Mucosa of stomach (tissue), 1 donor: Measurements from ENCODE around the gene ABCB4.

Experiments used
- H3K27me3 ChIP-seq: one replicate; pipeline ENCODE4 v1.7.0; 2013; ENCODE audit warnings: mild to moderate bottlenecking, low read length; ENCODE audit not compliant: control insufficient read depth, insufficient read depth
- H3K36me3 ChIP-seq: one replicate; pipeline ENCODE4 v1.7.0; 2013; ENCODE audit warnings: low read length; ENCODE audit not compliant: control insufficient read depth, insufficient read depth
- H3K4me1 ChIP-seq: one replicate; pipeline ENCODE4 v1.7.0; 2013; ENCODE audit warnings: mild to moderate bottlenecking, low read length; ENCODE audit not compliant: control insufficient read depth, insufficient read depth
- H3K4me3 ChIP-seq: one replicate; pipeline ENCODE4 v1.7.0; 2013; ENCODE audit warnings: low read length
- H3K9ac ChIP-seq: one replicate; pipeline ENCODE4 v1.7.0; 2013; ENCODE audit warnings: mild to moderate bottlenecking, low read length, moderate library complexity
- H3K9me3 ChIP-seq: one replicate; pipeline ENCODE4 v1.7.0; 2013; ENCODE audit warnings: mild to moderate bottlenecking, low read length, moderate library complexity; ENCODE audit not compliant: control insufficient read depth
- donor health status: Pancreatic carcinoma.

Gene ABCB4

DNA sequence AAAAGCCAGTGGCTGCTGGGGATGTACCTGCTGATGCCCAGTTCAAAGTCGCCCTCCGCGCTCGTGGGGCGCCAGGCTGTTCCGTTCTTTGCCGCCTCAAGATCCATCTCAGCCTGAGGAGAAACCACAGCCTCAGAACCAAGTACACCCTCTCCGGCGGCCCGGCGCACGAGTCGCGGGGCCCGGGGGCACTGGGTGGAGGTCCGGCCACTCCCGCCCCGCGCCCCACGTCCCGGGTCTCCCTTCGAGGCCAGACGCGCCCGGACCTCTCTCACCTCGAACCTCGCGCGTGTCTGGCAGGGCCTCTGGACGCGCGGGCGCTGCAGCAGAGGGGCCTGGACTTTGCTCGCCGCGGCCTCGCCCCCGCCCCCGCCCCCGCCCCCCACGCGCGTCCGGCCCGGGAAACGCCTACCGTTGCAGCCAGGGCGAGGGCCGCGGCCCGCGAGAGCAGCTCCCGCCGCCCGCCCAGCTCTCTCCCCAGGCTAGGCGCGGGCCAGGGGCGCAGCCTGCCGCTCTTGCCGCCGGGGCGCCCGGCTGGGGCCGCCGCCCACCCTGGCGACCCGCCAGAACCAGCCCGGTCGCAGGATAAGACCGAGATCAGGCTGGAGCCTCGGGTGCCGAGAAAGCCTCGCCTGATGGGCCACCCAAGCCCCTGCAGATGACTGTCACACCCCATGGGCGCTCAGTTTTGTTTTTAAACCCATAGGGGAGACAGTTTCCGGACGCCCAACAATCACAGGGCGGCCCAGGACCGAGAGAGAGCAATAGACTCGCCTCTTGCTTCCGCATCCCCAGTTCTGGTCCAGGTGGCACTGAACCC lies at the start of gene ABCB4:
TSS of gene ABCB4 (minus strand) at position 322 of the 820 bp plus-strand sequence. CDS start at position 107, 215 bp downstream.
- no peaks in the 10 kb centered on the region for H3K36me3 ChIP-seq
- H3K9me3 ChIP-seq, result no peaks in the 10 kb centered on the region
- H3K4me1 ChIP-seq, result no peaks in the 10 kb centered on the region
- H3K9ac ChIP-seq, result no peak within 1 kb of the TSS
- no peak within 1 kb of the TSS for H3K4me3 ChIP-seq
- H3K27me3 ChIP-seq, result peaks cover 10% of the 10 kb centered on the region

DNA sequence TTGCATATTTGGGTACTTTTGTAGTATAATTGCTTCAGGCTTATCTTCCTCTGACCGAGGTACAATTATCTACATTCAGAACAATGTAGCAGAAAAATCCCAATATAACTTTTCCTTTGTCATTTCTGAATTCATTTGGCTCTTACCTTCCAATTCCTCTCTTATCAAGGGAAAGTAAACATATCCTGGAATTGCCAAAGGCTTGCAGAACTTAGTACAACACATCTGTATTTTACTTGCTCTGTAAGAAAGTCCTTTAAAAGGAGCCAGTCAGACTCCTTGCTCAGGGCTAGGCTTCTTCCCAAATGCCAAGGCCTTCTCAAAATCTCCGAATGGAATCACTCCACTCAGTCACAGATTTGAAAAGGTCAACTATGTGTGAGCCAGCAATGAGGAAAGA lies 43.3 kb upstream of the ABCB4 start:
- Histone ChIP-seq H3K9ac (no peak overlapping the region), H3K27me3 (no peaks in the 10 kb centered on the region), H3K4me1 (no peaks in the 10 kb centered on the region), H3K4me3 (no peak overlapping the region), H3K36me3 (no peaks in the 10 kb centered on the region), H3K9me3 (no peaks in the 10 kb centered on the region)

DNA sequence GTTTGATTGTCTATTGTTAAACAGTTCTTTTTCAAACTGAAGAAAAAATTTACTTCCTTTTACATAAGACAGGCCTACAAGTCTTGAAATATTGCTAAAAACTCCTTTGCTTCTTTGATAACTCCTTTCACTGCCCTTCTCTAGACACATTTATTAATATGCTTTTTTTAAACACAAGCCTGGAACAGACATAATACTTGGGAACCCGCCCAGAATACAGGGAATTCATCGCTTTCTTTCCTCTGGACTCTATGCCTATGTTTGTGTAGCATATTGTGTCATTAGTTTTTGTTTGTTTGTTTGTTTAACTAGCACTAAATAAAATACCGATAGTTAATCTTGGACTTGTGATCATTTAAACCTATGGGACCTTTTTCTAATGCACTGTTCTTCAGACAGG lies 42.4 kb upstream of the ABCB4 start:
- Histone ChIP-seq H3K9ac (no peak overlapping the region), H3K4me3 (no peak overlapping the region), H3K27me3 (no peaks in the 10 kb centered on the region), H3K4me1 (no peaks in the 10 kb centered on the region), H3K9me3 (no peaks in the 10 kb centered on the region), H3K36me3 (no peaks in the 10 kb centered on the region)

DNA sequence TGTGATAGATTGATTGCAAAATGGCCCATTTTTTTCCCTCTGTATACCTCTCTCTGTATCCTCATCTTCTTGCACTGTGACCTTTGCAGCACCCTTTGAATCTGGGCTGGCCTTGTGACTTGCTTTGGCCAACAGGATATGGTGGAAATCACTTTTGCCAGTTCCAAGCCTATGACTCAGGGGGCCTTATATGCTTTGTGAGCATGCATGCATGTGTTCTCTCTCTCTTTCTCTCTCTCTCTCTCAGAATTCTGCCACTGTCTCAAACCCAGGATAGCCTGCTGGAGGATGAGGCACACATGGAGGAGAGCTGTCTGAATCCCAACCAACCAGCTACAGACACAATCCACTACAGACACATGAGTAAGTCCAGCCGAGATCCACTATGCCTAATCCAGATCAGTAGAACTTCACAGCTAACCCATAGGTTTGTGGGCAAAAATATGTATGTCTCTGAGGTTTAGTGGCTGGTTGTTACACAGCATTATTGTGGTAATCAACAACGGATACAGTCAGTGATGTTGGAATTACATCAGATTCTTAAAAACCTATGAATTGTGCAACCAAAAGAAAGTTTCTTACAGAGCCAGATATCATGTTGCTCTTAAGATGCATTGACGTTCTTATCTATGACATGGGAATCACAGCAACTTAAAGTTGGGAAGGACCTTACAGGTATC lies 41.8 kb upstream of the ABCB4 start:
- Histone ChIP-seq H3K9ac (no peak overlapping the region), H3K4me1 (no peaks in the 10 kb centered on the region), H3K4me3 (no peak overlapping the region), H3K36me3 (no peaks in the 10 kb centered on the region), H3K9me3 (no peaks in the 10 kb centered on the region), H3K27me3 (no peaks in the 10 kb centered on the region)

DNA sequence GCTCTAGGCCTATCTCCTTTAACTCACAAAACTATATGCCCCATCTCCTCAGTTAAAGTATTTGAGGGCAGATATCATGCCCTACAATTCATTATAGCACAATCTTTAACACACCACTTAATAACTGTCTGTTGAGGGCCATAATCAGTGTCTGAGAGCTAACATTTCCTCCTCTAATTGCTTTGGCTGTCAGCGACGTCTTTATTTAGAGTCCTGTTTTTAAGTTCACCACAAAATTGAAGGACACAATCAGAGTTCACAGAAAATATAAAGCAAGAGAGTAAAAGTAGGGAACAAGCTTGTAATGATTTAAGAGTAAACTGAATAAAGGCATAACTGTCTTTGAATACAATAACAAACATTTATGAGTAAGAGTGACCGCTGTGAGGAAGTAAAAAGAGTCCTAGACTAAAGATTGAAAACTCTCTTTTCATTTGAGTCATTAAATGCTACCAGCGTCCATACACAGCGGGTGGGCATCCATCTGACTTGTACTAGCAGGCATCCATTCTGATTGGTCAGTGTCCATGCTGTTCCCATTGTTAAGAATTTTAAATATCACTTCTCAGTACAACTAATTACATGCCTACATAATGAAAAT lies 38.4 kb upstream of the ABCB4 start:
- Histone ChIP-seq H3K9ac (no peak overlapping the region), H3K9me3 (no peaks in the 10 kb centered on the region), H3K4me1 (no peaks in the 10 kb centered on the region), H3K27me3 (no peaks in the 10 kb centered on the region), H3K36me3 (no peaks in the 10 kb centered on the region), H3K4me3 (no peak overlapping the region)

DNA sequence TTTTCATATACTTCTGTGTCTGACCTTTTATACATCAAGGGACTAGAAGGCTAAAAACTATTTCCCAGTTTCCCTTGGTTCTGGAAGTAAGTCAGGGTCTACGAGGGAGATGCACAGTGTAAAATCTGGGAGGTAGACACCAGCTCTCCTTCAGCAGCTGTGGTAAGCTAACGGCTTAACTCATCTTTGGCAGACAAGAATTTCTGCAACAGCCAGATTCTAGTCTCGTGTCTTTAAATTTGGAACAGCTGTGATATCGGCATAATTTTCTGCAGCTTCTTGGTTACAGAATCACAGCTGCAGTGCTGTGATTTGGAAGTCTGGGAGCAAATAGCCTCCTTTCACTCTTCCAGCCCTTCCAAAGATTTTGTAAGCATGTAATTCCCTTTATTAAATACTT lies 37.4 kb upstream of the ABCB4 start:
- Histone ChIP-seq H3K9ac (no peak overlapping the region), H3K27me3 (no peaks in the 10 kb centered on the region), H3K36me3 (no peaks in the 10 kb centered on the region), H3K9me3 (no peaks in the 10 kb centered on the region), H3K4me3 (no peak overlapping the region), H3K4me1 (no peaks in the 10 kb centered on the region)

DNA sequence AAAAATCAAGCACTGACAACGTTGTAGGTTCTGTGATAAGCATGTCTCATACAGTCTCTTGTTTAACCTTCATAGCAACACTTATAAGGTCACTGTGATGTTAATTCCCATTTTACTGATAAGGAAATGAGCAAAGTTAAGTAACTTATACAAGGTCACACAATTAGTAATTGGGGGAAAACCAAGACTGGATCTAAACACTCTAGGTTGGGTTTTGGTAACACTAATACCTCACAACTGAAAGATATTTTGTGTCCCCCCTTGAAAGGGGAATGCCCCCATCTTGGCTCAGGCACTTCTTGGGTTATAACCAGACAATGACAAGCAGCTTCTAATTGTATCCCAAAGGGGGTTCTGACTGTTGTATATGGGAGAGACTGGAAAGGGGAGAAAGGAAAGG lies 36.0 kb upstream of the ABCB4 start:
- Histone ChIP-seq H3K9ac (no peak overlapping the region), H3K36me3 (no peaks in the 10 kb centered on the region), H3K4me3 (no peak overlapping the region), H3K4me1 (no peaks in the 10 kb centered on the region), H3K27me3 (no peaks in the 10 kb centered on the region), H3K9me3 (no peaks in the 10 kb centered on the region)

DNA sequence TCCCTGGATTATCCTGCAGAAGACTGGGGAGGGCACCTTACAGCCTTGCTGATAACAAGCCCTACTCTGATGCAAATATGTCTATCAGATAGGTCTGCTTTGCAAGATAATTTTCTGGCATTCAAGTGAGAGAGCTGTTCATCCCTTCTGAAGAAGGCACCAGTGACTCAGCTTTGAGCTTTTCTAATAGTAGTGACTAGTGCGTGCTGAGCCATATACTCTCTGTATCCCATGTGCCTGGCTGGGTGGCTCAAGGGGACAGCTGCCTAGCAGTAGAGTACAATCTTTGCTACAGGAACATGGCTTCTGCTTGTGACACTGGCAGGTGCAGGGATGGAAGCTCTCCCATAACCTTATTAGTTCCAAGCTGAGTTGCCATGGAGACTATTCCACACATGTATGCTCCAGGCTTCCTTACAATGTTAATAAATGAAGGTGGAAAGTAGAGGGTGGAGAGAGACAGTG lies 35.0 kb upstream of the ABCB4 start:
- H3K9ac ChIP-seq, result no peak overlapping the region
- no peaks in the 10 kb centered on the region for H3K9me3 ChIP-seq
- H3K36me3 ChIP-seq, result no peaks in the 10 kb centered on the region
- H3K27me3 ChIP-seq, result no peaks in the 10 kb centered on the region
- H3K4me3 ChIP-seq, result no peak overlapping the region
- no peaks in the 10 kb centered on the region for H3K4me1 ChIP-seq

DNA sequence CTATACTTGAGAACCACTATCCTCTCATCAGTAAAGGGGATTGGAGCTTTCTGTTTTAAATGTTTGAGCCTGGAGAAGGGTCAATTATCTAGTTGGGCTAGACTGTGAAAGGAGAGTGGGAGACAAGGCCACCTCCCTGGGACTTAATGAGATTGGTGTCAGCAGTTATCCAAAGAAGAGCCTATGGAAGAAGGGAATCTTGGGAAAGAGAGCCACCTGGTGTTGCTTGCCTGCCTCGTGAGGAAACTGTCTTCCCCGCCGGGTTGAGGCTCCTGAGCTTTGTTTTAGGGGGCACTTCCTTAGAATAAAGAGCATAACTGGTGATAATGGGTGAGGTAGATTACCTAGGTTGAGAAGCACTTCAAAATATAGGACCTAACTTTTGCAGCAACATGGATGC lies 32.0 kb upstream of the ABCB4 start:
- Histone ChIP-seq H3K4me1 (no peaks in the 10 kb centered on the region), H3K36me3 (no peaks in the 10 kb centered on the region), H3K9ac (no peak overlapping the region), H3K9me3 (no peaks in the 10 kb centered on the region), H3K4me3 (no peak overlapping the region), H3K27me3 (no peaks in the 10 kb centered on the region)

DNA sequence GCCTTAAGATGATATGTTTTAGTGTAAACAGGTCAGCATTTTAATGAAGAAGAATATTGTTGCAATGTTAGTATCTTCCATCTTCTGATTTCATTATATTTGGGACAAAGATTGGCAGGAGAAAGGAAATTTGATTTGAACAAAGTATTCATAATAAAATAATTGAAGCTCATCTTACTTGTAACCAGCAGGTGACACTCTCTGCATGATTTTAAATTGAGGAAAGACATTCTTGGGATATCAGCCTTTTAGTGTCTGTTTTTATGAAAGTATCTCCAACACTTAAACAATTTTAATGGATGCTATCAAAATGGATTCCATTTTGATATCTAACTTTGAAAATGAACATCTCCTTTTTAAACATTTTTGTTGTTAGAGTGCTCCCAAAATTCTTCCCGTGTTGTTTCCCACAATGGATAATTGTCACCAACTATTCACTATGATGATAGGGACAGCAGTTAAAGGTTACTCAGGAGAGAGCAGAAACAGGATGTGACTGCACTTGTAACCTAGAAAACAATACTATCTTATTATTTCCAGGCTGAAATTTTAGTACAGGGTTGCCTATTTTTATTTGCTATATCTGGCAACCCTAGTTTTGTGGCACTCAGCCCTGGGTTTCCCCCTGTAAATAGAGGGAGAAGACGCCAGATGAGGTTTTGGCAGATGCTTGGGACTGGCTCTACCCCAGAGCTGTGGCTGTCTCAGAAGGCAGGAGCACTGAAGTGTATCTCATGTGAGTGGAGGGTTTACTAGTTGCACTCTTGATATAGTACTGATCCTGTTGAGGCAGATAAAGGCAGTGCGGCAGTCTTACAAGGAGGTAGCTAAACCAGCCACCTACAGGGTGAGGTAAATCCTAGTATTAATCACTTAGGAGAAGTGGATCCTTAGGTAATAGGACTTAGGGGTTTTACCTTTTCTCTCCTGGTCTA lies 31.0 kb upstream of the ABCB4 start:
- Histone ChIP-seq H3K9me3 (no peaks in the 10 kb centered on the region), H3K4me3 (no peak overlapping the region), H3K4me1 (no peaks in the 10 kb centered on the region), H3K9ac (no peak overlapping the region), H3K27me3 (no peaks in the 10 kb centered on the region), H3K36me3 (no peaks in the 10 kb centered on the region)

DNA sequence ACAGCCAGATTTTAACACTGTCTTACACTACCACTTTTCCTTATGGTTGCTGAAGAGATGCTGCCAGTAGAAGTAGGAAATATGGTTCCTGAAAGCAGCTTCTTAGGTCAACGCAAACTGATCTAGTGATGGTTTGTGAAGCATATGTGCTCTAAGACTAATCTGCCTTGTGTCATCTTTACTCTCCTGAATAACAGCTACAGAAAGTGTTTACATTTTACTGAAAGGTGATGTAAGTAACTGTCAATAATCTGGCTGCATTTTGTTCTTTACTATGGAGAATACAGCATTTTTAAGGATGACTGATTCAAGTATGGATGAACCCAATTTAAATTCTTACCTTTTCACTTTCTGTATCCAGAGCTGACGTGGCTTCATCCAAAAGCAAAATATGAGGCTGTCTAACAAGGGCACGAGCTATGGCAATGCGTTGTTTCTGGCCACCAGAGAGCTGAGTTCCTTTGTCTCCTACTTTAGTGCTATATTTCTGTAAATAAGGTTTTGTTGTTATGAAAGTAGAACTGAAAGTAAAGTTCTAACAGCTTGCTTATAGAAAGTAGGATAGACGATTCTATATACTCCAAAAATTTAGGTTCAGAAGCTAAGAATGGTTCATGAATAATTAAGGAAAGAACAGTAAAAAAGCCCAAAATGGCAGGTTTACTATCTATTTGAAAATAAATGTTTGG lies 30.2 kb upstream of the ABCB4 start:
- Histone ChIP-seq H3K4me3 (no peak overlapping the region), H3K9me3 (no peaks in the 10 kb centered on the region), H3K9ac (no peak overlapping the region), H3K36me3 (no peaks in the 10 kb centered on the region), H3K4me1 (no peaks in the 10 kb centered on the region), H3K27me3 (no peaks in the 10 kb centered on the region)
